OCI-LY7 (cell line): ENCODE measurements around the gene SHROOM3. TPM values are rescaled to one million over a fixed set of nuclear protein-coding genes. Genes with fewer than 3 reads are reported as not detected.

Source experiments
- BruUV-seq: library from RNA; stranded (reverse); fragments of 400-500 nt; replicated peaks from 2 replicates; lab custom pipeline; 2021; lab: Mats Ljungman, UMichigan
- CTCF ChIA-PET: fragments of 300-600 bp; sonication (Branson Sonifier 250); formaldehyde crosslinking; loops from one replicate; lab custom pipeline; 2022; ENCODE audit warnings: antibody characterized with exemption; ENCODE audit not compliant: unreplicated experiment; lab: Charles Lee
- POLR2A ChIA-PET: fragments of 300-600 bp; sonication (Branson Sonifier 250); formaldehyde crosslinking; loops from one replicate; lab custom pipeline; 2022; ENCODE audit warnings: antibody characterized with exemption; lab: Charles Lee
- DNase-seq: peaks from one replicate; pipeline ENCODE4 v3.0.0-alpha.2; 2015; ENCODE audit warnings: low spot score
- H2AFZ ChIP-seq: fragments of 200-600 bp; sonication (generic), shearing (Covaris generic); 2 replicates; pipeline ENCODE4 v1.6.1; 2014; ENCODE audit warnings: mild to moderate bottlenecking, antibody characterized with exemption, low read length, moderate library complexity
- H3K27ac ChIP-seq: fragments of 200-600 bp; sonication (generic); 2 replicates; pipeline ENCODE4 v1.5.1; 2014; ENCODE audit warnings: mixed run types, low read depth, mild to moderate bottlenecking, moderate library complexity, low read length, inconsistent platforms; ENCODE audit not compliant: poor library complexity, severe bottlenecking
- H3K36me3 ChIP-seq: fragments of 200-600 bp; sonication (generic); 2 replicates; pipeline ENCODE4 v1.6.1; 2014; ENCODE audit warnings: mild to moderate bottlenecking, antibody characterized with exemption, low read length, moderate library complexity, mixed read lengths; ENCODE audit not compliant: insufficient read depth
- H3K4me1 ChIP-seq: fragments of 200-600 bp; sonication (generic); 2 replicates; pipeline ENCODE4 v1.5.1; 2014; ENCODE audit warnings: mild to moderate bottlenecking, low read length; ENCODE audit not compliant: insufficient read depth, poor library complexity, severe bottlenecking
- H3K4me2 ChIP-seq: fragments of 200-600 bp; sonication (generic); 2 replicates; pipeline ENCODE4 v1.6.1; 2014; ENCODE audit warnings: mild to moderate bottlenecking, low read length
- H3K4me3 ChIP-seq: fragments of 200-600 bp; sonication (generic); 2 replicates; pipeline ENCODE4 v1.5.1; 2014; ENCODE audit warnings: mild to moderate bottlenecking, low read depth, low read length; ENCODE audit not compliant: poor library complexity, severe bottlenecking
- H3K79me2 ChIP-seq: fragments of 200-600 bp; sonication (generic); 2 replicates; pipeline ENCODE4 v1.6.1; 2016; ENCODE audit warnings: low read depth, mild to moderate bottlenecking, low read length, moderate library complexity, mixed read lengths; ENCODE audit not compliant: insufficient read depth
- H3K9me2 ChIP-seq: fragments of 200-600 bp; sonication (generic); 2 replicates; pipeline ENCODE4 v1.6.1; 2016; ENCODE audit warnings: mild to moderate bottlenecking, low read length, mixed read lengths; ENCODE audit not compliant: insufficient read depth
- H3K9me3 ChIP-seq: fragments of 200-600 bp; sonication (generic); 2 replicates; pipeline ENCODE4 v1.6.1; 2014; ENCODE audit warnings: mild to moderate bottlenecking, mixed run types, low read length, mixed read lengths
- H4K20me1 ChIP-seq: fragments of 200-600 bp; sonication (generic); 2 replicates; pipeline ENCODE4 v1.6.1; 2014; ENCODE audit warnings: mild to moderate bottlenecking, antibody characterized with exemption, low read length, moderate library complexity, mixed read lengths; ENCODE audit not compliant: insufficient read depth
- EZH2phosphoT487 ChIP-seq: fragments of 200-600 bp; sonication (generic); IDR thresholded peaks from 2 replicates; pipeline ENCODE4 v1.6.1; 2018; ENCODE audit warnings: low read depth, borderline replicate concordance, mild to moderate bottlenecking, mixed run types, antibody characterized with exemption, low read length, moderate library complexity, mixed read lengths
- intact Hi-C: fragments of 100-400 bp; cut with micrococcal nuclease; formaldehyde crosslinking; loops from one replicate; pipeline ENCODE4 v1.10.0; 2022; ENCODE audit not compliant: unreplicated experiment
- total RNA-seq, 2 experiments: library from RNA; depleted of rRNA in 1 of 2; stranded (reverse); fragments of >200 nt in 1 of 2; shearing (Covaris generic) in 1 of 2; gene quantifications; 2 replicates each; pipeline ENCODE4 v1.2.3, GENCODE V29; 2014 to 2022
- TF ChIP-seq, protein P1 (sequence below): fragments of 200-600 bp; sonication (generic); conservative IDR thresholded peaks from 2 replicates; pipeline ENCODE4 v1.5.1; 2014; ENCODE audit warnings: mild to moderate bottlenecking, antibody characterized with exemption, low read length, moderate library complexity, mixed read lengths

The SHROOM3 gene
- total RNA-seq, 2 experiments from 2014 or later: not detected

DNA sequence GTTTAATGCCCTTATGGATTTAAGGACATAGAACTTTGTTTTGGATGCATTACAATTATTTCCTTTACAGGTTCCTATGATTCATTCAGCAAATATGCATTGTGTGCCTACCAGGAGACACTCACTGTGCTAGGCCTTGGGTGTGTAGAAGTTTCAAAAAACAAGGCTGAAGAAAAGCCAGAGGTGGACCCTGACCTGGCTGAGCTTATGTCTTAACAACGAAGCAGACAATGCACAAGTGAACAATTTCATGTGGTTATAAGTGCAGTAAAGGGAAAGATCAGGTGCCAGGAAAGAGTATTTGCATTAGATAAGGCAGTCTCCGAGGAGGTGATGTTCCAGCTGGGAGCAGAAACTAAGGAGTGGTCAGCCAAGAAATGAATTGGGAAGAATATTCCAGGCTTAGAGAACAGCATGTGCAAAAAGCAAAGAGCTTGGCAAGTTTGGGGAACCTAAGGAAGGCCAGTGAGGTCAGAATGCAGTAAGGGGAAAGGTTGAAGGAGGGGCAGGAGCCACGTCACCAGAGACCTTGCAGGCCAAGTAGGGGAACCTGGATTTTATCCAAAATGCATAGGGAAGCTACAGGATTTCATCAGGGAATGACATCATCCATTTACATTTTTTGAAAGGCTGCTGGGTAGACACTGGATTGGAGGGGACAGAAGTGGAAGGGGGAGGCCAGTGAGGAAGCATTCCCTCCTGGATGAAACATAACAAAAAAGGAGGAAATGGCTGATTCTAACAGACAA lies 269.3 kb downstream of the SHROOM3 start:
- Histone ChIP-seq H3K36me3 (no peaks in the 10 kb centered on the region), H2AFZ (no peak overlapping the region), H3K27ac (no peak overlapping the region), H3K4me2 (no peak overlapping the region), H3K9me3 (no peaks in the 10 kb centered on the region), H4K20me1 (no peaks in the 10 kb centered on the region), H3K4me3 (no peak overlapping the region), H3K4me1 (no peaks in the 10 kb centered on the region), H3K79me2 (no peaks in the 10 kb centered on the region), H3K9me2 (no peaks in the 10 kb centered on the region)
- no peak for DNase-seq
- POLR2A ChIA-PET: no interaction called here
- no TSS peak for BruUV-seq
- CTCF ChIA-PET: no interaction called here
- intact Hi-C loops: no loop called here
- no peak for TF ChIP-seq EZH2phosphoT487
- TF ChIP-seq, protein P1, sequence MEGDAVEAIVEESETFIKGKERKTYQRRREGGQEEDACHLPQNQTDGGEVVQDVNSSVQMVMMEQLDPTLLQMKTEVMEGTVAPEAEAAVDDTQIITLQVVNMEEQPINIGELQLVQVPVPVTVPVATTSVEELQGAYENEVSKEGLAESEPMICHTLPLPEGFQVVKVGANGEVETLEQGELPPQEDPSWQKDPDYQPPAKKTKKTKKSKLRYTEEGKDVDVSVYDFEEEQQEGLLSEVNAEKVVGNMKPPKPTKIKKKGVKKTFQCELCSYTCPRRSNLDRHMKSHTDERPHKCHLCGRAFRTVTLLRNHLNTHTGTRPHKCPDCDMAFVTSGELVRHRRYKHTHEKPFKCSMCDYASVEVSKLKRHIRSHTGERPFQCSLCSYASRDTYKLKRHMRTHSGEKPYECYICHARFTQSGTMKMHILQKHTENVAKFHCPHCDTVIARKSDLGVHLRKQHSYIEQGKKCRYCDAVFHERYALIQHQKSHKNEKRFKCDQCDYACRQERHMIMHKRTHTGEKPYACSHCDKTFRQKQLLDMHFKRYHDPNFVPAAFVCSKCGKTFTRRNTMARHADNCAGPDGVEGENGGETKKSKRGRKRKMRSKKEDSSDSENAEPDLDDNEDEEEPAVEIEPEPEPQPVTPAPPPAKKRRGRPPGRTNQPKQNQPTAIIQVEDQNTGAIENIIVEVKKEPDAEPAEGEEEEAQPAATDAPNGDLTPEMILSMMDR: no peak

DNA sequence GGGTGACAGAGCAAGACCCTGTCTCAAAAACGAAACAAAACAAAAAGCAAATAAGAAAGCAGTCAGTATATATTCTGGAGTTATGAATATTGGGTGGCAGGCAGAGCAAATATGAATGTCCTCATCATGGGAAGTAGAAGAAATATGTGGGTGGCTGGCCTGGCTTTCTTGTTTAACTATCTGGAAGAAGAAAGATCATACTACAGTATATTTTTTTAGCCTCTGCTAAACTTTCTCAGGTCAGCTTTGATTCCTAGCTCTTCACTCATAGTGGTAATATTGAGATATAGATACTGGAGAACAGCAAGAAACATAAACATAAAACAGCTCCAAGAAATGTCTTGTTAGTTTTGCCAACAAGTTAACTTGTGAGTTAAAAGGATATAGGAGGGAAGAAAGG lies 270.4 kb downstream of the SHROOM3 start:
- Histone ChIP-seq H3K9me2 (no peaks in the 10 kb centered on the region), H2AFZ (no peak overlapping the region), H3K36me3 (no peaks in the 10 kb centered on the region), H3K4me3 (no peak overlapping the region), H3K9me3 (no peaks in the 10 kb centered on the region), H3K4me2 (no peak overlapping the region), H3K27ac (no peak overlapping the region), H3K4me1 (no peaks in the 10 kb centered on the region), H4K20me1 (no peaks in the 10 kb centered on the region), H3K79me2 (no peaks in the 10 kb centered on the region)
- DNase-seq: no peak
- TF ChIP-seq, protein P1: no peak
- TF ChIP-seq EZH2phosphoT487: no peak
- no TSS peak for BruUV-seq
- POLR2A ChIA-PET: interaction anchor here (0.6 kb wide), 1 partner anchor 9 kb away, joined by 3 read pairs; no protein-coding TSS in a partner anchor
- CTCF ChIA-PET: no interaction called here
- intact Hi-C loops: no loop called here

DNA sequence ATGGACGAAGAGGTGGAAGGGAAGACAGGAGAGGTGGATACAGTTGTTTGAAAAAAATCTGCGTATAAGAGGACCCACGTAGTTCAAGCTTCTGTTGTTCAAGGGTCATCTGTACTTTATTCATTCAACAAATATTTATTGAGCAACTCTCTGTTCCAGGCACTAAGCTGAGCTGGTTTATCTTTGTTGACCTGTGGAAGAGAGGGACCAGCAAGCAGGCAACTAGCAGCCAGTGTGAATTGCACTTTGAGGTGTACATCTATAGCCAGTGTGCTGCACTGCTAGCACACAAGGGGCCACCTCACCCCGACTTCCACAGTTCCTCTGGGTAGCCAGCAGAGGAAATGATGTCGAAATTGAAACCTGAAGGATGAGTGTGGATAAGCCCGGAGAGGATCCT lies 271.6 kb downstream of the SHROOM3 start:
- BruUV-seq: no TSS peak
- Histone ChIP-seq H3K79me2 (no peaks in the 10 kb centered on the region), H4K20me1 (no peaks in the 10 kb centered on the region), H3K9me3 (no peaks in the 10 kb centered on the region), H3K9me2 (no peaks in the 10 kb centered on the region), H3K4me2 (no peak overlapping the region), H2AFZ (no peak overlapping the region), H3K27ac (no peak overlapping the region), H3K36me3 (no peaks in the 10 kb centered on the region), H3K4me3 (no peak overlapping the region), H3K4me1 (no peaks in the 10 kb centered on the region)
- TF ChIP-seq, protein P1: no peak
- no peak for TF ChIP-seq EZH2phosphoT487
- ChIA-PET CTCF (no interaction called here), POLR2A (no interaction called here)
- DNase-seq: no peak
- intact Hi-C loops: no loop called here
